ENCODE data around the gene ZBED6.
"Not testable (repeated sequence)": the region's sequence is repeated elsewhere in the genome, so short reads cannot be mapped to it uniquely, and the experiment has no call there.

Gene ZBED6

DNA sequence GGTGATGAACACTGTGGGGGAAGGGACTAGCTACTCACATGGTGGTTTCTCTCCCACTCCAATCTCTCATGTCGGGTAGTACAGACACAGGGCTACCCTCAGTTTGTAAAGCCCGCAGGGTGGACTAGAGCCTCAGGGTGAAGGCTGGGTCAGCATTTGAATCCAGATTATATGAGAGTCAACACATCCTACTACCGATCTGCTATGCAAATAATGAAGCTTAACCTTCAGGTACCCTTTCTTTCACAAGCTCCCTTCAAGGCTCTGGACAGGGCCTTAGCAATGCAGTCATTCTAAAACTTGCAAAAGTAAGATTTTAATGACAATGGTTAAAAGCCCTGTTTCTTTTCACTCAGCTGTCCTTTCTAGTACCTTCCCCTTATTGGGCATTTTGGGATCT lies 5.5 kb upstream of the ZBED6 start:
- no peak for DNase-seq

DNA sequence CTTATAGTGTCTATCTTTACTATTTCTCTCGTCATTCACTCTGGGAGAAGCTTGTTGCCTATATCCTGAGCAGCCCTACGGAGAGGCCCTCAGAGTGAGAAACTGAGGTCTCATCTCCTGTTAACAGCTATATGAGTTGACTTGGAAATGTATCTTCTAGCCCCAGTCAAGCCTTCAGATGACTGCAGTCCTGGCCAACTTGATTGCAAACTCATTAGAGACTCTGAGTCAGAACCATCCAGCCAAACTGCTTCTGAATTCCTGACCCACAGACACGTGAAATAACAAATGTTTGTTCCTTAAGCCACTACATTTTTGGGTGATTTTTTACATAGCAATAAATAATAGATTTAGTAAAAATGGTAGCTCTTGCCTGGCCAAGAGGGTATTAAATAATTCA lies 3.9 kb upstream of the ZBED6 start:
- no peak for DNase-seq

DNA sequence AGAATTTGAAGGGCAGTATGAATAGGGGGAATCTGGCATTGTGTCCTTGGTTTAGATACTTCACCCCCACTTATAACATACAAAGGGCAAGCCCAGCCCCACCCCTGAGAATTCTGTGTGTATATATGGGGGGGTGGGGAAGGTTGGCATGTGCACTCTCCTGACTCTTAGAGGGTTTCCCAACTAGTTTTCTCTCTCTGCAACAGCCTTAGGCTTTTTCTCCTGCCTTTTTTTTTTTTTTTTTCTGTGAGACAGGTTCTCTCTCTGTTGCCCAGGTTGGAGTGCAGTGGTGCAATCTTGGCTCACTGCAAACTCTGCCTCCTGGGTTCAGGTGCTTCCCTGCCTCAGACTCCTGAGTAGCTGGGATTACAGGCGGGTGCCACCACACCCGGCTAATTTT lies 2.9 kb upstream of the ZBED6 start:
- no peak for DNase-seq

DNA sequence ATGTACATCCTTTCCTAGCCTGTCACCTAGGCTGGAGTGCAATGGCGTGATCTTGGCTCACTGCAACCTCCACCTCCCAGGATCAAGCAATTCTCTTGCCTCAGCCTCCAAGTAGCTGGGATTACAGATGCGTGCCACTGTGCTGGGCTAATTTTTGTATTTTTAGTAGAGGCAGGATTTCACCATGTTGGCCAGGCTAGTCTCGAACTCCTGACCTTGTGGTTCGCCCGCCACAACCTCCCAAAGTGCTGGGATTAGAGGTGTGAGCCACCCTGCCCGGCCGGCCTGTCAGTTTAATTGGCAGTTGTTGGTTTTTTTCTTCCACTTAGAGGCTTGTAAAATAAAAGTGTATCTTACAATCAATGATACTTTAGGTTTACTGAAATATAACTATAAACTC lies 1.9 kb upstream of the ZBED6 start:
- not testable (repeated sequence) for DNase-seq

DNA sequence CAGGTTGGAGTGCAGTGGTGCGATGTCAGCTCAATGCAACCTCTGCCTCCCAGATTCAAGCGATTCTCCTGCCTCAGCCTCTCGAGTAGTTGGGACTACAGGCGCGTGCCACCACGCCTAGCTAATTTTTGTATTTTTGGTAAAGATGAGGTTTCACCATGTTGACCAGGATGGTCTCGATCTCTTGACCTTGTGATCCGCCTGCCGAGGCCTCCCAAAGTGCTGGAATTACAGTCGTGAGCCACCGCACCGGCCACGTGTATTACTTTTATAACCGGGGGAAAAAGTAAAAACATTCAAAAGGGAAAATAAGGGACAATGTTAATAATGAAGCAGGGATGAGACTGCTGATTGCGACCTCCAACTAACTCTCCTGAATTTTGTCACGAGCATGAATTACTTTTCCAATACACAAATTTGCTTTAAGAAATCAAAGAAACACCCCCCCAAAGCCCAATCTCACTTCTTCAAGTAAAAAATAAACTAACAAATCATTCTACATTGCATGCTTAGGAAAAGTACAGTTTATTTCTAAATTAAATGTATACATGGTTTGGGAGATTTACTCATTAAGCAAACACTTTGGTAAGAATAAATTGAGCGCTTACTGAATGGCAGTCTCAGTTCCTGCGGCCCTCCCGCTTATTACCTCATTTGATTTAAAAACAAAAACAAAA lies 521 bp upstream of the ZBED6 start:
- no peak for DNase-seq

DNA sequence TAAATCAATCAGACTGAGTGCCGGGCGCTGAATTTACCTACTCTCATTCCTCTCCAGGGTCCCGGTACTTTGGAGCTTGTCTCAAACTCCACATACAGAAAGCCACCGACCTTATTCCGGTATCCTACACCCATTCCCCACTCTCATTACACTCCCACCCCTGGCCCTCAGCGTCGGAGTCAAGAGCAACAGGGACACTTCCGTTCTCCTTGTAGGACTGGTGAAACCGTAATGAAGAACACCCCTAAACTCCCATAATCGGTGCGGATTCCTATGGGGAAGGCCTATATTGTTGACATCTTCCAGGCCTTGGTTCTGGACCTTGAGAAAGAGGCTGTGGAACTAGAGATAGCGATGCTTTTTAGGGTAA lies 798 bp downstream of the ZBED6 start:
- peak; percentile 69 for DNase-seq

DNA sequence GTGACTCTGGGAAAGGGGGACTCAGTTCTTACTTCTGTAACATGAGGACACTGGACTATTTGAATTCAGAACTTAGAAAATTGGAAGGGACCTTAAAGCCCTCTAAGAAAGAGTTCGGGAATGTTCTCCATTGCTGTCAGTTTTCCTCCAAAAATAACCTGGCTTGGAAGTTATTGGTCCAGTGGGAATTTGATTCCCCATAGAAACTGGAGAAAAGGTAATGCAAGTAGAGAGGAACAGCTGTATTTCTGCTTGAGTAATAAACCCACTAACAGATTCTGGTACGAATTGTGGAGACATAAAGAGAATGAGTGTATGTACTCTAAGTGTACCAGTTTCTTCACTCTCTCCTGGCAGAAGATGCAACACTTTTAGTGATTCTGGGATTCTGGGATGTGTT lies 1.8 kb downstream of the ZBED6 start:
- no peak for DNase-seq

DNA sequence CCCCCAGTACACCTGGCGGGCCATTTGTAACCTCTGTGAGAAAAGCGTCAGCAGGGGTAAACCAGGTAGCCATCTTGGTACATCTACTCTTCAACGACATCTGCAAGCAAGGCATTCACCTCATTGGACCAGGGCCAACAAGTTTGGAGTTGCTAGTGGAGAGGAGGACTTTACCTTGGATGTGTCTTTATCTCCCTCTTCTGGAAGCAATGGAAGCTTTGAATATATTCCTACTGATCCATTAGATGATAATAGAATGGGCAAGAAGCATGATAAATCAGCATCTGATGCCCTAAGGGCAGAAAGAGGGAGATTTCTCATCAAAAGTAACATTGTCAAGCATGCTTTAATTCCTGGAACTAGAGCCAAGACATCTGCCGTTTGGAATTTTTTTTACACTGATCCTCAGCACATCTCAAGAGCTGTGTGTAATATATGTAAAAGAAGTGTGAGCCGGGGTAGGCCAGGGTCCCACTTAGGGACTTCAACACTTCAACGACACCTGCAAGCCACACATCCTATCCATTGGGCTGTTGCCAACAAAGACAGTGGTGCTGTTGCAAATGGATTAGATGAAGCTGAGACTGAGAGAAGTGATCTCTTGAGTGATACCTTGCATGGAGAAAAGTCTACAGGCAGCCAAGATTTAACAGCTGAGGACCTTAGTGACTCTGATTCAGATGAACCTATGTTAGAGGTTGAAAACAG lies 2.7 kb downstream of the ZBED6 start:
- peak; percentile 37 for DNase-seq

DNA sequence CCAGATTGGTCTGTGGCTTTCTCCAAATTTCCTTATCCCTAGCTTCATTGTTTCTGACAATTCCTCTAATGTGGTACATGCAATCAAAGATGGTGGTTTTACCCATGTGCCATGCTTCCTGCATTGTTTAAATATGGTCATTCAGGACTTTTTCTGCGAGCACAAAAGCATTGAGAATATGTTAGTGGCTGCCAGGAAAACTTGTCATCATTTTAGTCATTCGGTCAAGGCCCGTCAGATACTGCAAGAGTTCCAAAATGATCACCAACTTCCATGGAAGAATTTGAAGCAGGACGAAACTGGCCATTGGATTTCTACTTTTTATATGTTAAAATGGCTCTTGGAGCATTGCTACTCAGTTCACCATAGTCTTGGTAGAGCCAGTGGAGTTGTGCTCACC lies 3.7 kb downstream of the ZBED6 start:
- no peak for DNase-seq

DNA sequence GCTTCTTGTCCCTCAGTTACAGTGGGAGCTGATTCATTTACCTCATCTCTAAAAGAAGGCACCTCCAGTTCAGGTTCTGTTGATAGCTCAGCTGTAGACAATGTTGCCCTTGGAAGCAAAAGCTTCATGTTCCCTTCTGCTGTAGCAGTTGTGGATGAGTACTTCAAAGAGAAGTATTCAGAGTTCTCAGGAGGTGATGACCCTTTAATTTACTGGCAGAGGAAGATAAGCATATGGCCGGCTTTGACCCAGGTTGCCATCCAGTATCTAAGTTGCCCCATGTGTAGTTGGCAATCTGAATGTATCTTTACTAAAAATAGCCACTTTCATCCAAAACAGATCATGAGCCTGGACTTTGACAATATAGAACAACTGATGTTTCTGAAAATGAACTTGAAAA lies 4.5 kb downstream of the ZBED6 start:
- no peak for DNase-seq

DNA sequence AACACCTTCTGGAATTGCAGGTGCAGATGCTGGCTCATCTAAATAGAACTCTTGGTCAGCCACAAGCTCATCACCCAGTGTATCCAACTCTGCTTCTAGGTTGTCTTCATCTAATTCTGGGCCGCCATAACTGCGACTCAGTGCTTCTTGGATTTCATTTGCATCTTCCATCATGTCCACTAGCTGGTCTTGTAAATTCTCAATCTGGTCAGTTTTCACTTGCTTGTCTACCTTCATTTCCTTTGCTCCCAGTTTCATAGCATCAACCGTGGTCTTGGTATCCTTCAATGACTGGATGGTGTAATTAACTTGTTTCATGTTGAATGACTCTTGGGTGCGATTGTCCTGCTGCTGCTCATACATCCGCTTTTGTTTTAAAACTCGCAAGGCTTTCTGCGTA lies 10.3 kb downstream of the ZBED6 start:
- no peak for DNase-seq

DNA sequence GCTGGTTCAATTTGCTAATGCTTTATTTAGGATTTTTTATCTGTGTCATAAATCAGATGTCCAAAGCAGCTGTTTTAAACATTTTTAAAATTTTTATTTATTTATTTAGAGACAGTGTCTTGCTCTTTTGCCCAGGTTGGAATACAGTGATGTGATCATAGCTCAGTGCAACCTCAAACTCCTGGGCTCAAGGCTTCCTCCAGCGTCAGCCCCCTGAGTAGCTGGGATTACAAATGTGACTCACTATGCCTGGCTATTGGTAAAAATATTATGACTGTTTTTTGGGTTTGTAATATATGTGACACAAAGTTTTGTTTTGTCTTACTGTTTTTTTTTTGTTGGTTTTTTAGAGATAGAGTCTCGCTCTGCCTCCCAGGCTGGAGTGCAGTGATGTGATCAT lies 11.8 kb downstream of the ZBED6 start:
- DNase-seq, result no peak

DNA sequence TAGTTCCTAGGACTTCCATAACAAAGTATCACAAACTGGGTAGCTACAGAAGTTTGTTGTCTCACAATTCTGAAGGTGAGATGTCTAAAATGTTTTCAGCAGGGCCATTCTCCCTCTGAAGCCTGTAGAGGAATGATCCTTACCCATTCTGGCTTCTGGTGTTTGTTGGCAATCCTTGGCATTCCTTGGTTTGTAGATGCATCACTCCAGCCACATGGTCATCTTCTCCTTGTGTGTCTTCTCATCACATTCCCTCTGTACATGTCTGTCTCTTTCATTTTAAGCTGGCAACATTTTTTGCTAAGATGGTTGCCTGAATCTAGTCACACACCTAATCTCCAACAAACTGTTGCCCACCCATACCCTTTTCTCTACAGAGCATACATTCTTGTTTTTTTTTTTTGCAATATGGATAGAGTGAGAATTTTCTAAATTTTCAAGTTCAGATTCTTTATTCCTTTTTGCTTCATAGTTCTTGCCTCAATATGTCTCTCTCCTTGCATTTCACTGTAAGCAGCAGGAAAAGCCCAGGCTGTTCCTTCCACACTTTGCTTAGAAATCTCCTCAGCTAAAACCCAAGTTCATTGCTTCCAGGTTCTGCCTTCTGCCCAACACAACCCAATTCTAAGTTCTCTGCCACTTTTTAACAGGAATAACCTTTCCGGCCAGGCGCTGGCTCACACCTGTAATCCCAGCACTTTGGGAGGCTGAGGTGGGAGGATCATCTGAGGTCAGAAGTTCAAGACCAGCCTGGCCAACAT lies 18.3 kb downstream of the ZBED6 start:
- no peak for DNase-seq

DNA sequence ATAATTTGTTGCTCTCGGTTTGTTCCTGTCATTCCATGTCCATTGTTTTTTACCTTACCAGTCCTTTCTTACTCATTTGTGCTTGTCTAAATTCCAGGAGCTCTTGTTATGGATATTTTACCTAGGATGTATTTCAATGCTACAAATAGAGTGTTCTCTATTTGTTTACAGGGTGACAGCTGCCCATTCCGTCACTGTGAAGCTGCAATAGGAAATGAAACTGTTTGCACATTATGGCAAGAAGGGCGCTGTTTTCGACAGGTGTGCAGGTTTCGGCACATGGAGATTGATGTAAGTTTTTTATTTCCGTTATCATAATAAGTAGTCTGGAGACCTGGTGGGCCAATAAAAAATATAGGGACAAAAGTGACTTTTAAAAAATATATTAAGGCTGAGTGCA lies 23.0 kb downstream of the ZBED6 start:
- no peak for DNase-seq

DNA sequence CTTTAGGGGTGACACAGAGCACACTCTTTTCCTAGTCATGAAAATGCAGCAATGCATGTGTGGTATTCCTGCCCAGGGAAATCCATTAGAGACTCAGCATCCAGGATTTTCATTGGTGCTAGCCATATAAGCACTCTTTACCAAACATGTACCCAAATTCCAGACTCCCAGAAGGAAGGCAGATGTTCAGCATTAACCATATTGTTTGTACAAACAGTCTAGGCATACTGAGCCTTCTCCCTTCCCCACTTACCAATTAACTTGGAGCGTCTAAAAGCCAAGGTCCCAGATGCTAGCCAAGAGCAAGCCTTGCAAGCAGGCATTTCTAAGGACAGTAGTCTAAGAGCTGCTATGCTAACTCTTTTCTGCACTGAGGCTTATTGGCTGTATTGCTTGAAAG lies 27.9 kb downstream of the ZBED6 start:
- DNase-seq, result peak; percentile 19

DNA sequence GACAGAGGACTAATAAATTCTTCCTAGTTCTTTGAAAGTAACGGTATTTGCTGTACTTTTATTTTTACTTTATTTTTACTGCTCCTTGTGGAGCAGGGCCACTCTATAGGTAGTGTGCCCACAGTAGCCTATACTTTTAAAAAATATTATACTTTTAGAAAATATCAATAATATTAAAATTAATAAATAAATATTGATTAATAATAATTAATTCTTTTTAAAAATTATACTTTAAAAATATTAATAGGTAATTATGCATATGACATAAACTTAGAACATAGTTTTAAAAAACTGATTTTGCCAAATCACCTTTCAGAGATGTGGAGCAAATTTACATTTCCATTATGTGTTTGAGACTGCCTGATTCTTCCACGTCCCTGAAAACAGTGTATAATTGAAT lies 30.8 kb downstream of the ZBED6 start:
- DNase-seq, result no peak

DNA sequence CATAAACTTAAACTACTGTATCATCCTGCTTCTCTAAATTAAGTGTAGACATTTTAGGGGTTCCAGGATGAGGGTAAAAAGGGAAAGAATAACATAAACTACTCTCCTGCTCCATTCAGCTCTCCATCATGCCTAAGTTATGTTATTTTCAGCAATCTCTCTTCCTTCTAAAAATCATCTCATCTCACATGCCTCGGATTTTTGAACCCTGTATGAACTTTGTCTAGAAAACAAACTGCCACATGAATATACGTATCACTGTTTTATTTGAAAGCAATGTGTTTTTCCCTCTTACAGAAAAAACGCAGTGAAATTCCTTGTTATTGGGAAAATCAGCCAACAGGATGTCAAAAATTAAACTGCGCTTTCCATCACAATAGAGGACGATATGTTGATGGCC lies 32.6 kb downstream of the ZBED6 start:
- DNase-seq, result no peak

DNA sequence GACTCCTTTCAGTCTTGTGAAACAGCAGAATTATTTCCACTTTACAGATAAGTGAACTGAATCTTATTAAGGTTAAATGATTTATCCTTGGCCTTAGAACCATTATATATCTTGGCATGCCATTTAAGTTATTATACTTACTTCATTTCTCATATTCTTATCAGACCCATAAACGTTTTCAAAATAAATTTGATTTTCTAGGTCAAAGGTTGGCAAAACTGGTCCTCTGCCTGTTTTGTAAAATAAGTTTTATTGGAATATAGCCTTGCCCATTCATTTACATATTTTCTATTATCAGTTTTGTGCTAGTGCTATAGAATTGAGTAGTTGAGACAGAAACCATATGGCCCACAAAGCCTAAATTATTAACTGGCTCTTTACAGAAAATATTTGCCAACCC lies 33.1 kb downstream of the ZBED6 start:
- DNase-seq, result no peak

DNA sequence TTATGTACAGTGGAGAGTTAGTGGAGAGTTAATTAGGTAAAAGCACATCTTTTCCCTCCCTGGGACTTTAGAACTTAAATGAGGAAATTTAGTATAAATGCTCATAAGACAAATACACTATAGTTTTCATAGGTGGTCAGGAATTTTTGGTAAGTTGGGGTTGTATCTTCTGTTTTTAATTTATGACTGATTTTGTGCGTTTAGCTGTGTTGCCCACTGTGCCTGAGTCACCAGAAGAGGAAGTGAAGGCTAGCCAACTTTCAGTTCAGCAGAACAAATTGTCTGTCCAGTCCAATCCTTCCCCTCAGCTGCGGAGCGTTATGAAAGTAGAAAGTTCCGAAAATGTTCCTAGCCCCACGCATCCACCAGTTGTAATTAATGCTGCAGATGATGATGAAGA lies 33.8 kb downstream of the ZBED6 start:
- not testable (repeated sequence) for DNase-seq

DNA sequence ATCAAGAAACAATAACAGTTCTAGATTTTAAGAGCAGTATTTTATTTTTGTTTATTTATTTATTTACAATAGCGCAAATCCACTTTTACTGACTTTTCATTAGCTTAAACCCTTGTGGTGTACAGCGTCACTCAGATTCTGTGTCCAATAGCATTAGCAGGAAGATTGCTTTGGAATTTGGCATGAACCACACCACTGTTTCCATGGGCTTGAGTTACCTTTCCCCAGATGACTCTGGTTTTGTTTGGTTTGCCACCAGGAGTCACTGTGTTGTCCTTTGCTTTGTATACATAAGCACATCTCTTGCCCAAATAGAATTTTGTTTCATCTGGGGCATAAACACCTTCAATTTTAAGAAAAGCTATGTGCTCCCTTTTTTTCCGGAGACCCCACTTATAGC lies 40.1 kb downstream of the ZBED6 start:
- no peak for DNase-seq

DNA sequence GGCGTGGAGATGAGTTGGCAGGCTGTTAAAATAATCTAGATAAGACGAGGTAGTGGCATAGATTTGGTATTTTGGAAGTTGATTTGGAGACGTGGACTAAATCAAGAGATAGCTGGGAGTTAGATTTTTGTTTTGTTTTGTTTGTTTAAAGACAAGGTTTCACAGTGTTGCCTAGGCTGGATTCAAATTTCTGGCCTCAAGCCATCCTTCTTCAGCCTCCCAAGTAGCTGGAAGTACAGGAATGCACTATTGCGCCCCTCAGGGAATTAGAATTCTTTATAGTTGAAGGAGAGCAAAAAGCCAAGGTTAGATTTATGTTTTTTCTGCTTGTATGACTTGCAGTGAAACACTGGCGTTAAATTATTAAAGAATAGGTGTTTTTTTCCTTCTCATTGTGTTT lies 43.7 kb downstream of the ZBED6 start:
- DNase-seq, result no peak

DNA sequence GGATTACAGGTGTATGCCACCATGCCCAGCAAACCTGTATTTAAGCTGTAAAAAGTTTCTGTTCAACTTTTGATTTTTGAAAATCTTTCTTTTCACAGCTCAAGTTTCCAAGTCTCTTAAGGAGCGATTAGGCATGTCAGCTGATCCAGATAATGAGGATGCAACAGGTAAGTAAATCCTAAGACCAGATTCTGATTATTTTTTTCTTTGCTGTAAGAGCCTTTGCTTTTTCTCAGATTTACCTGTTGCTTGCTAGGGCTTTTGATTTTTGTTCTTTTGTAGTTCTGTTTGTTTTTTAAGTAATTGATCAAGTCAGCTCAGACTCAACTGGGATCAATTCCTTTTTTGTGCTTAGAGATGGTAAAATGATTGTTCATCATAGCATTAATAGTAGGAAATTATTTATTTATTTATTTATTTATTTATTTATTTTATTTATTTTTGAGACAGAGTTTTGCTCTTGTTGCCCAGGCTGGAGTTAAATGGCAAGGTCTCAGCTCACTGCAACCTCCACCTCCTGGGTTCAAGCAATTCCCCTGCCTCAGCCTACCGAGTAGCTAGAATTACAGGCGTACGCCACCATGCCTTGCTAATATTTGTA lies 44.9 kb downstream of the ZBED6 start:
- no peak for DNase-seq

DNA sequence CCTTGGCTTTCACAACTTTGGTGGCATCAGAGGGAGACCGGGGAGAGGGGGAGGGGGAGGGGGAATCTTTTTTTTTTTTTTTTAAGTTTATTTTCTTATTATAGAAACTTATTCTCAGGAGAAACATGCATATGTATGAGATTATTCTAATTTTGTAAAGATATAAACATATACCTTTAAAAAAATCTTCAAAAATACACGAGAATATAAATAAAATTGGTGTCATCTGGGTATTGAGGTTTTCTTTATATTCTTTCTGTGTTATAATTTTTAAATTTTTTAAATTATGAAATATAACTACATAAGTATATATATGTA lies 47.1 kb downstream of the ZBED6 start:
- DNase-seq, result no peak

DNA sequence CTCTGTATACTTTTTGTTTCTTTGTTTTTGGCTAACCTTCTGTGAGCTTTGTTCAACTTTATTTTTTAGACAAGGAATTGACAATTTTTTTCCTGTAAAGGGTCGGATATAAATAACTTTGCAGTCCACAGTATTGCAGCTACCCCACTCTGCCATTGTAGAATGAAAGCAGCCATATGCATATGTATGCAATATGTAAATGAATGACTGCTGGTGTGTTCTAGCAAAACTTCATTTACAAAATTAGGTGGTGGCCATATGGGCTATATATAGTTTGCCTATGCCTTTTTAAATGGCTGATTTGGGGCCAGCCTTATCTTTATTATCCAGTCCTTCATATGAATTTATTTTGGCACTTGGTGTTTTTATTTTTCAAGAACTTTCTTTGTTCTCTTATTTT lies 48.0 kb downstream of the ZBED6 start:
- no peak for DNase-seq
